OCI-LY7 (cell line): ENCODE results near the gene C11orf54.

ENCODE experiments used
- EZH2phosphoT487 ChIP-seq: fragments of 200-600 bp; sonication (generic); IDR thresholded peaks from 2 replicates; pipeline ENCODE4 v1.6.1; 2018; ENCODE audit warnings: low read depth, borderline replicate concordance, mild to moderate bottlenecking, mixed run types, antibody characterized with exemption, low read length, moderate library complexity, mixed read lengths
- TF ChIP-seq, protein P1 (sequence below): fragments of 200-600 bp; sonication (generic); conservative IDR thresholded peaks from 2 replicates; pipeline ENCODE4 v1.5.1; 2014; ENCODE audit warnings: mild to moderate bottlenecking, antibody characterized with exemption, low read length, moderate library complexity, mixed read lengths

DNA sequence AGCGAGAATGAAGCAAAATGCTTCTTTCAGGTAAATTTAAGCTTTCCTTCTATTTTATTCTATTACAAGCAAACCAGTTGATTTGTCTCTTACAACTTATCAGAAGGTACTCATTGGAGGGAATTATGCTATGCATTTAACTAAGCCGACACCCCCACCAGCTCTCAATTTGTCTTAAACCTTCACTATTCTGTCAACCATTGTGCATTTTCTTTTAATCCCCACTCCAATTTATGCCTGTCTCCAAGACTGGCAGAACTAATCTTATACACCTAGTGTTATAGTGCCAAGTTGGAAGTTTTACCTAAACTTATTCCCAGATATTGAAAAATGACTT is 12.7 kb upstream of the C11orf54 start:
- TF ChIP-seq, protein P1, sequence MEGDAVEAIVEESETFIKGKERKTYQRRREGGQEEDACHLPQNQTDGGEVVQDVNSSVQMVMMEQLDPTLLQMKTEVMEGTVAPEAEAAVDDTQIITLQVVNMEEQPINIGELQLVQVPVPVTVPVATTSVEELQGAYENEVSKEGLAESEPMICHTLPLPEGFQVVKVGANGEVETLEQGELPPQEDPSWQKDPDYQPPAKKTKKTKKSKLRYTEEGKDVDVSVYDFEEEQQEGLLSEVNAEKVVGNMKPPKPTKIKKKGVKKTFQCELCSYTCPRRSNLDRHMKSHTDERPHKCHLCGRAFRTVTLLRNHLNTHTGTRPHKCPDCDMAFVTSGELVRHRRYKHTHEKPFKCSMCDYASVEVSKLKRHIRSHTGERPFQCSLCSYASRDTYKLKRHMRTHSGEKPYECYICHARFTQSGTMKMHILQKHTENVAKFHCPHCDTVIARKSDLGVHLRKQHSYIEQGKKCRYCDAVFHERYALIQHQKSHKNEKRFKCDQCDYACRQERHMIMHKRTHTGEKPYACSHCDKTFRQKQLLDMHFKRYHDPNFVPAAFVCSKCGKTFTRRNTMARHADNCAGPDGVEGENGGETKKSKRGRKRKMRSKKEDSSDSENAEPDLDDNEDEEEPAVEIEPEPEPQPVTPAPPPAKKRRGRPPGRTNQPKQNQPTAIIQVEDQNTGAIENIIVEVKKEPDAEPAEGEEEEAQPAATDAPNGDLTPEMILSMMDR = no peak
- no peak for TF ChIP-seq EZH2phosphoT487
